IPS-18c (cell line): ENCODE data around the gene WDR38.
A peak's percentile ranks its signal among the peaks of the same experiment; 100 is the strongest.

Experiments
- H3K4me3 ChIP-seq: 2 replicates; pipeline ENCODE4 v1.7.0; 2013; ENCODE audit warnings: low read depth, mild to moderate bottlenecking, low read length, moderate library complexity; ENCODE audit not compliant: insufficient read depth
- H3K9me3 ChIP-seq: one replicate; pipeline ENCODE4 v1.6.1; 2013; ENCODE audit warnings: mild to moderate bottlenecking, low read length, moderate library complexity; ENCODE audit not compliant: control insufficient read depth, insufficient read depth

WDR38 gene

GRCh38 chr9:124852121-124852828 is 985 bp upstream of the WDR38 start:
- Histone ChIP-seq H3K4me3 (0 out of 2 replicates have a peak overlapping the region, but pooled peaks have one; percentile 59), H3K9me3 (peaks cover 2% of the 10 kb centered on the region)

GRCh38 chr9:124853605-124854143 is 414 bp downstream of the WDR38 start:
- H3K4me3 ChIP-seq = peak overlapping the region; percentile 59; the same call in 1 of the 2 replicates
- peaks cover 2% of the 10 kb centered on the region for H3K9me3 ChIP-seq

DNA sequence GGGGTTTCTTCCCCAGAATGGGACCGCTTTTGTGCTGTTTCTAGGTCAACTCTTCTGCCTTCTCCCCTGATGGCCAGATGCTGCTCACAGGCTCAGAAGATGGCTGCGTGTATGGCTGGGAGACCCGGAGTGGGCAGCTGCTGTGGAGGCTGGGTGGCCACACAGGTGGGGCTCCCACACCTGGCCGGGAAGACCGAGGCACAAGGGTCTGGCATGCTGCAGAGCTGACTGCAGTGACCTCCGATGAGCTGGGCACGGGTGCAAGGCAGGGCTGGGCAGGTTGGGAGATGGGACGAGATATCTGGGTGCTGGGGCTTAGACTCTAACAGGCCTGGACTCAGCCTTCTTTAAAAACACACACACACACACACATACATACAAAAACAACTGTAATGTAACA is 901 bp downstream of the WDR38 start:
- Histone ChIP-seq H3K4me3 (no peak overlapping the region), H3K9me3 (peaks cover 2% of the 10 kb centered on the region)

GRCh38 chr9:124854822-124855221 is 1.6 kb downstream of the WDR38 start:
- H3K4me3 ChIP-seq = no peak overlapping the region
- H3K9me3 ChIP-seq = peaks cover 2% of the 10 kb centered on the region

DNA sequence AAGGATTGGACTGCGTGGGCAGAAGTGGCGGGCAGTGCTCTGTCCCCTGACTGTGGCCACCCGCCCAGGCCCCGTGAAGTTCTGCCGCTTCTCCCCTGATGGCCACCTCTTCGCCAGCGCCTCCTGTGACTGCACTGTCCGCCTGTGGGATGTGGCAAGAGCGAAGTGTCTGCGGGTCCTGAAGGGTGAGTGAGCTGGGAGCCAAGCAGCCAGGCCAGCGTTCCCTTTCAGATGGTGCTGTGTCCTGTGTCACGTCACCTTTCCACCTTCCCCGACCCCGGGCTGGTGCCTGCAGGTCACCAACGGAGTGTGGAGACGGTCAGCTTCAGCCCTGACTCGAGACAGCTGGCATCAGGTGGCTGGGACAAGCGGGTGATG is 2.3 kb downstream of the WDR38 start:
- no peak overlapping the region for H3K4me3 ChIP-seq
- H3K9me3 ChIP-seq = peaks cover 2% of the 10 kb centered on the region

DNA sequence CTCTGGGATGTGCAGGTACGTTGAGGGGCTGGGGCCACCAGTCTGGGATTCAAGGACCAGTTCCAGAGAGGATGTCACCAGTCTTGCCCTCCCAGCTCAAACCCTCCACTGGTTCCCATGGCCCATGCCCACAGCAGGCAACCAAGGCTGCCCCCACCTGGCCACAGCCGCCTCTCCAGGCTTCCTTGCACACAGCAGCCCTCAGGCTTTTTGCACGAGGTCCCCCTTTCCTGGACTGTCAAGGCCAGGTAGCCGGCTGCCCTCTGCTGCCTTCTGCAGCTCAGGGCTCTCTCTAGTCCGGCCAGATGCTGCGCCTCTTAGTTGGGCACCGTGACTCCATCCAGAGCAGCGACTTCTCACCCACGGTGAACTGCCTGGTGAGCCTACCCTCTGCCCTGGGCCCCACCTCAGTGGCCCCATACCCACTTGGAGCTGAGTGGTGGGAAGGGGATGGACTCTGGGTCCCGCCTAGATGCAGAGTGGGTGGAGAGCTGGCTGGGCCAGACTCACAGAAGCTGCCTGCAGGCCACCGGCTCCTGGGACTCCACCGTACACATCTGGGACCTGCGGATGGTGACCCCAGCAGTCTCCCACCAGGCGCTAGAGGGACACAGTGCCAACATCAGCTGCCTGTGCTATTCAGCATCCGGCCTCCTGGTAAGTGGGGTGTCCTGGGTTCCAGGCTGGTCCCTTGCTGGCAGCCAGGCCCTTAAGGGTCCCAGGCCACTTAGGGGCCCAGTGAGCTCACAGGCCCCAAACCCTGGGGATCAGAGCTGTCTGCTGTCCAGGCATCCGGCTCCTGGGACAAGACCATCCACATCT is 2.9 kb downstream of the WDR38 start:
- peaks cover 2% of the 10 kb centered on the region for H3K9me3 ChIP-seq
- H3K4me3 ChIP-seq = no peak overlapping the region

DNA sequence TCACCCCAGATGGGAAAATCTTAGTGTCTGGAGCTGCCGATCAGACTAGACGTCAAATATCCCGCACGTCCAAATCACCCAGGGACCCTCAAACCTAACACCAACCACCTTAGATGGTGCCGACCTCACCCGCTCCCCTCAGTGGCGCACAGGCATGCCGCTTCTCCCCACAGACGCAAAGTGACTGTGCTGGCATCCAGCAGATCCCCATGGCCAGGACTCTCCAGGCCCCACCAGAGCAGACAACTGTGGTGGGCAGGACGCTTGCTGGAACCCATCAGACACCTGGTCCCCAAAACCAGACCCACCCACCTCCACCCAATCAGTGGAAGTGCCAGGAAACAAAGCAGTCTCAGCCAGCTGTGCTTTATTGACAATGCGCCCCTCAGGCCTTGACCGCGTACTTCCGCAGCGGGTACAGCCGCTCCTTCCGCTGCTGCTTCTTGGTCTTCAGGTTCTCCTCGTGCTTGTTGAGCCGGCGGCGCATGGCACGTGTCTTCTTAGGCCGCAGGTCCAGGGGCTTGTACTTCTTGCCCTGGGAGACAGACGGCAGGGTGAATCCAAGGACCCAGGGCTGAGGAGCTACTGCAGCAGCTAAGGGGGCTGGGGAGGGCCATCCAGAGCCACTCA is 4.4 kb downstream of the WDR38 start:
- no peak overlapping the region for H3K4me3 ChIP-seq
- peaks cover 2% of the 10 kb centered on the region for H3K9me3 ChIP-seq

- Histone ChIP-seq H3K9me3 (peaks cover 2% of the 10 kb centered on the region), H3K4me3 (no peak overlapping the region)
Measured at GRCh38 chr9:124858330-124859046, 5.2 kb downstream of the WDR38 start.

DNA sequence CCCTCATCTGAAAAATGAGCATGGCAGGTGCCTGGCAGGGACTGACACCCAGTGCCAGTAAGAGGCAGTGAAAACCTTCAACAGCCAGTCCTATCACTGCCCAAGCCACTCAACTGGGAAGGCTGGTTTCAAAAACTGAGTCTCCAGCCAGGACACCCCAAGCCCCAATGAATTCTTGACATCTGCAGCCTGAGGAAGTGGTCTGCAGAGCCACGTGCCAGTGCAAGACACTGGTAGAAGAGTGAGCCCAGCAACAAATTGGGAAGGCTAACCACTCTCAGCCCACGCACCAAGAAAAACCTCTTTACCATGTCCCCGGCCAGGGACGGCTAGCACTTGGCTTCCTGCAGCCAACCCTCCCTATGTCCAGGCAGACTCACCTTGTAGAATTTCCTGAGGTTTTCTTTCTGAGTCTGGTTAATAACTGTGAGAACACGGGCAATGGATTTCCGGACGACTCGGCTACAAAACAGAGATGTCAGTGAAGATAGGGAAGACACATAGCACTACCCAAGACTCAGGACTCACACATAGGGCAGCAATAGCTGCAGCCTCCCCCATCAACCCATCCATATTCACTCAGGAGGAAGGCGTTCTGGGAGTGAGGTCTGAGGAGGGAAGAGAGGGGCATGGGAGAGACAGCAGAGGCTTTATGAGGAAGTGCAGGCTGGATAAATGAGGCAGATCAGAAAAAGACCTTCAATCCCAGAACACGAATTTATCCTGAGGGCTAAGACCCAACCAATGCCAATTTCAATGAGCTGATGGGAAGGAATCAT is 6.7 kb downstream of the WDR38 start:
- Histone ChIP-seq H3K4me3 (peak overlapping the region; percentile 98), H3K9me3 (peaks cover 2% of the 10 kb centered on the region)

DNA sequence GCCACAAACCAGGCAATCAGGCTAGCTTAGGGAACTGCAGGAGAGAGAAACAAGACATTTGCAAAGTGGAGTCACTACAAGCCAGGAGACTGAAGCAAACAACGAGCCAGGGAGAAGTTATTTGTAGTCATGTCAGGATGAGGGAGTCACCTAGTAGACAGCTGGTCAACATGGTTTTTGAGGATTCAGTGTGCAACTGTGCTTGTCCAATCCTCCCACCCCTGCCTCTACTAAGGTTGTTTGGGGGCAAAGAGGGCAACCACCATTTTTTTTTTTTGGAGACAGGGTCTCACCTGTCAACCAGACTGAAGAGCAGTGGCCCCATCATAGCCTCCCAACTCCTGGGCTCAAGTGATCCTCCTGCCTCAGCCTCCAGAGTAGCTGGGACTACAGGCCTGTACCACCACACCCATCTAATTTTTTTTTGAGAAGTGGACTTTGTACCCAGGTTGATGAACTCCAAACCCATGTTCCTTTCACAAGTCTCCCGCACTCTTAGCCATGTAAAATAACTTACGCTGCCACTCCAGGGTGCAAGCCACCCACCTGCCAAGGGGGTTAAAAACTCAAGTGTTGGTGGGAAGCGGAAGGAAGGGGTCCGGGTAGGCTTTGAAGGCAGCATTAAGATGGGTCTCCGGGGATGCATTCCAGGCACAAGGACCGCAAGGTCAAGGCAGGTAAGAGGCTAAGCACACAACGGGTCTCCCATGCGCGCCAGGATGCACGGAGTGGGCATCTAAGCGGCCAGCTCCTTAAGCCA is 7.5 kb downstream of the WDR38 start:
- H3K9me3 ChIP-seq = peaks cover 2% of the 10 kb centered on the region
- peak overlapping the region; percentile 98 for H3K4me3 ChIP-seq

GRCh38 chr9:124861342-124862229 is 8.3 kb downstream of the WDR38 start, which contains the start of the genes ARPC5L and RPL35:
TSS of gene ARPC5L (plus strand) at chr9:124862130. CDS start at chr9:124869291, 7,161 bp downstream.
TSS of gene RPL35 (minus strand) at chr9:124861957. CDS start at chr9:124861912, 45 bp downstream.
- peaks cover 2% of the 10 kb centered on the region for H3K9me3 ChIP-seq

GRCh38 chr9:124863371-124863871 is 10.2 kb downstream of the WDR38 start:
- H3K4me3 ChIP-seq = no peak overlapping the region
- H3K9me3 ChIP-seq = no peaks in the 10 kb centered on the region

More at GRCh38 chr9:124861342-124862229, 8.3 kb downstream of the WDR38 start, which contains the start of the genes ARPC5L and RPL35:
- H3K4me3 ChIP-seq = peak within 1 kb of the TSS; percentile 98

GRCh38 chr9:124868511-124869465 is 15.5 kb downstream of the WDR38 start:
- no peaks in the 10 kb centered on the region for H3K9me3 ChIP-seq
- H3K4me3 ChIP-seq = peak overlapping the region; percentile 100
